DND-41 (cell line): ENCODE measurements around the gene PKDCC.

Experiments used
- EZH2 ChIP-seq: IDR thresholded peaks from 3 replicates; pipeline ENCODE4 v1.6.1; 2012; ENCODE audit warnings: borderline replicate concordance, low read depth, mild to moderate bottlenecking, moderate library complexity, low read length, inconsistent platforms; ENCODE audit not compliant: severe bottlenecking
- TF ChIP-seq, protein P1 (sequence below): IDR thresholded peaks from 2 replicates; pipeline ENCODE4 v1.5.1; 2012; ENCODE audit warnings: borderline replicate concordance, low read length, moderate library complexity, mild to moderate bottlenecking; ENCODE audit not compliant: poor library complexity, severe bottlenecking; ENCODE audit errors: extremely low read depth

- TF ChIP-seq EZH2, result no peak
- TF ChIP-seq, protein P1, sequence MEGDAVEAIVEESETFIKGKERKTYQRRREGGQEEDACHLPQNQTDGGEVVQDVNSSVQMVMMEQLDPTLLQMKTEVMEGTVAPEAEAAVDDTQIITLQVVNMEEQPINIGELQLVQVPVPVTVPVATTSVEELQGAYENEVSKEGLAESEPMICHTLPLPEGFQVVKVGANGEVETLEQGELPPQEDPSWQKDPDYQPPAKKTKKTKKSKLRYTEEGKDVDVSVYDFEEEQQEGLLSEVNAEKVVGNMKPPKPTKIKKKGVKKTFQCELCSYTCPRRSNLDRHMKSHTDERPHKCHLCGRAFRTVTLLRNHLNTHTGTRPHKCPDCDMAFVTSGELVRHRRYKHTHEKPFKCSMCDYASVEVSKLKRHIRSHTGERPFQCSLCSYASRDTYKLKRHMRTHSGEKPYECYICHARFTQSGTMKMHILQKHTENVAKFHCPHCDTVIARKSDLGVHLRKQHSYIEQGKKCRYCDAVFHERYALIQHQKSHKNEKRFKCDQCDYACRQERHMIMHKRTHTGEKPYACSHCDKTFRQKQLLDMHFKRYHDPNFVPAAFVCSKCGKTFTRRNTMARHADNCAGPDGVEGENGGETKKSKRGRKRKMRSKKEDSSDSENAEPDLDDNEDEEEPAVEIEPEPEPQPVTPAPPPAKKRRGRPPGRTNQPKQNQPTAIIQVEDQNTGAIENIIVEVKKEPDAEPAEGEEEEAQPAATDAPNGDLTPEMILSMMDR, result no peak
These were observed 32.0 kb downstream of the PKDCC start for GRCh38 chr2:42079737-42080287.
